ENCODE measurements around the gene RNF126.
"Not testable (repeated sequence)": the region's sequence is repeated elsewhere in the genome, so short reads cannot be mapped to it uniquely, and the experiment has no call there.

RNF126 gene

GRCh38 chr19:703651-704446, 40.8 kb upstream of the RNF126 start:
- H3K36me3 ChIP-seq (replicated peaks; ENCODE audit: low read depth, low read length): no peaks in the 10 kb centered on the region
- H3K27me3 ChIP-seq (ENCODE audit: low read depth, low read length): no peaks in the 10 kb centered on the region
- TF ChIP-seq EZH2phosphoT487 (IDR thresholded peaks at IDR 0.05; ENCODE audit: low read depth): no peak
- TF ChIP-seq, protein P1, sequence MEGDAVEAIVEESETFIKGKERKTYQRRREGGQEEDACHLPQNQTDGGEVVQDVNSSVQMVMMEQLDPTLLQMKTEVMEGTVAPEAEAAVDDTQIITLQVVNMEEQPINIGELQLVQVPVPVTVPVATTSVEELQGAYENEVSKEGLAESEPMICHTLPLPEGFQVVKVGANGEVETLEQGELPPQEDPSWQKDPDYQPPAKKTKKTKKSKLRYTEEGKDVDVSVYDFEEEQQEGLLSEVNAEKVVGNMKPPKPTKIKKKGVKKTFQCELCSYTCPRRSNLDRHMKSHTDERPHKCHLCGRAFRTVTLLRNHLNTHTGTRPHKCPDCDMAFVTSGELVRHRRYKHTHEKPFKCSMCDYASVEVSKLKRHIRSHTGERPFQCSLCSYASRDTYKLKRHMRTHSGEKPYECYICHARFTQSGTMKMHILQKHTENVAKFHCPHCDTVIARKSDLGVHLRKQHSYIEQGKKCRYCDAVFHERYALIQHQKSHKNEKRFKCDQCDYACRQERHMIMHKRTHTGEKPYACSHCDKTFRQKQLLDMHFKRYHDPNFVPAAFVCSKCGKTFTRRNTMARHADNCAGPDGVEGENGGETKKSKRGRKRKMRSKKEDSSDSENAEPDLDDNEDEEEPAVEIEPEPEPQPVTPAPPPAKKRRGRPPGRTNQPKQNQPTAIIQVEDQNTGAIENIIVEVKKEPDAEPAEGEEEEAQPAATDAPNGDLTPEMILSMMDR (IDR thresholded peaks at IDR 0.05; ENCODE audit: low read depth, low read length): no peak
- H3K79me2 ChIP-seq (ENCODE audit: low read length): no peaks in the 10 kb centered on the region
- H3K9me3 ChIP-seq (ENCODE audit: insufficient read depth, low read length): no peaks in the 10 kb centered on the region
- H4K20me1 ChIP-seq (ENCODE audit: insufficient read depth, low read length): no peaks in the 10 kb centered on the region
- H3K27ac ChIP-seq (ENCODE audit: low read length): no peak overlapping the region
- H3K9ac ChIP-seq (ENCODE audit: low read length): no peak overlapping the region
- no peak overlapping the region for H3K4me3 ChIP-seq (ENCODE audit: low read length)
- H2AFZ ChIP-seq (ENCODE audit: low read depth, low read length): no peak overlapping the region
- no peak overlapping the region for H3K4me2 ChIP-seq (ENCODE audit: low read length)
- no peaks in the 10 kb centered on the region for H3K4me1 ChIP-seq (ENCODE audit: low read length)

- Histone ChIP-seq H3K79me2 (ENCODE audit: low read length) (no peaks in the 10 kb centered on the region), H3K4me3 (ENCODE audit: low read length) (no peak overlapping the region), H3K9ac (ENCODE audit: low read length) (no peak overlapping the region), H3K36me3 (replicated peaks; ENCODE audit: low read depth, low read length) (no peaks in the 10 kb centered on the region), H3K4me2 (ENCODE audit: low read length) (no peak overlapping the region), H3K9me3 (ENCODE audit: insufficient read depth, low read length) (no peaks in the 10 kb centered on the region), H4K20me1 (ENCODE audit: insufficient read depth, low read length) (no peaks in the 10 kb centered on the region), H3K27ac (ENCODE audit: low read length) (no peak overlapping the region), H3K27me3 (ENCODE audit: low read depth, low read length) (no peaks in the 10 kb centered on the region), H3K4me1 (ENCODE audit: low read length) (no peaks in the 10 kb centered on the region), H2AFZ (ENCODE audit: low read depth, low read length) (no peak overlapping the region)
- TF ChIP-seq, protein P1 (IDR thresholded peaks at IDR 0.05; ENCODE audit: low read depth, low read length): no peak
- no peak for TF ChIP-seq EZH2phosphoT487 (IDR thresholded peaks at IDR 0.05; ENCODE audit: low read depth)
Observed at GRCh38 chr19:703329-703650, 40.3 kb upstream of the RNF126 start.

DNA sequence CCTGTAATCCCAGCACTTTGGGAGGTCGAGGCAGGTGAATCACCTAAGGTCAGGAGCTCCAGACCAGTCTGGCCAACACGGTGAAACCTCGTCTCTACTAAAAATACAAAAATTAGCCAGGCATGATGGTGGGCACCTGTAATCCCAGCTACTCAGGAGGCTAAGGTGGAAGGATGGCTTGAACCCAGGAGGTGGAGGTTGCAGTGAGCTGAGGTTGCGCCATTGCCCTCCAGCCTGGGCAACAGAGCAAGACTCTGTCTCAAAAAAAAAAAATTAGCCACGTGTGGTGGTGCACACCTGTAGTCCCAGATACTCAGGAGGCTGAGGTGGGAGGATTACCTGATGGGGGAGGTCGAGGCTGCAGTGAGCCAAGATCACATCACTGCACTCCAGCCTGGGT, 39.8 kb upstream of the RNF126 start:
- not testable (repeated sequence) for H3K4me3 ChIP-seq (ENCODE audit: low read length)

DNA sequence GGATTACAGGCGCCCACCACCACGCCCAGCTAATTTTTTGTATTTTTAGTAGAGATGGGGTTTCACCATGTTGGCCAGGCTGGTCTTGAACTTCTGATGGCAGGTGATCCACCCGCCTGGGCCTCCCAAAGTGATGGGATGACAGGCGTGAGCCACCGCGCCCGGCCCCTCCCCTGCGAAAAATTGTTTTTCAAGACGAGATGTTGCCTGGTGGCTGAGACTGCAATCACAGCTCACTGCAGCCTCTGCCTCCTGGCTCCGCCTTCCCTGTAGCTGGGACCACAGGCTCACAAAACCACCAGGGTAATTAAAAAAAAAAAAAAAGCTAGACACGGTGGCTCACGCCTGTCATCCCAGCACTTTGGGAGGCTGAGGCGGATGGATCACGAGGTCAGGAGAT, 36.9 kb upstream of the RNF126 start:
- H3K9me3 ChIP-seq (ENCODE audit: insufficient read depth, low read length); H3K4me1 ChIP-seq (ENCODE audit: low read length); H2AFZ ChIP-seq (ENCODE audit: low read depth, low read length); H3K4me3 ChIP-seq (ENCODE audit: low read length); H3K27ac ChIP-seq (ENCODE audit: low read length); H3K79me2 ChIP-seq (ENCODE audit: low read length); H3K9ac ChIP-seq (ENCODE audit: low read length); H3K36me3 ChIP-seq (replicated peaks; ENCODE audit: low read depth, low read length); H3K27me3 ChIP-seq (ENCODE audit: low read depth, low read length); H4K20me1 ChIP-seq (ENCODE audit: insufficient read depth, low read length); H3K4me2 ChIP-seq (ENCODE audit: low read length): not testable (repeated sequence)

More for the DNA sequence above, 39.8 kb upstream of the RNF126 start:
- not testable (repeated sequence) for H3K79me2 ChIP-seq (ENCODE audit: low read length); H3K36me3 ChIP-seq (replicated peaks; ENCODE audit: low read depth, low read length); H3K9ac ChIP-seq (ENCODE audit: low read length); H3K27me3 ChIP-seq (ENCODE audit: low read depth, low read length); H3K9me3 ChIP-seq (ENCODE audit: insufficient read depth, low read length); H2AFZ ChIP-seq (ENCODE audit: low read depth, low read length); H3K4me2 ChIP-seq (ENCODE audit: low read length); H3K4me1 ChIP-seq (ENCODE audit: low read length); H4K20me1 ChIP-seq (ENCODE audit: insufficient read depth, low read length); H3K27ac ChIP-seq (ENCODE audit: low read length)

GRCh38 chr19:698529-698928, 35.5 kb upstream of the RNF126 start:
- H3K9ac ChIP-seq (ENCODE audit: low read length); H3K4me3 ChIP-seq (ENCODE audit: low read length); H4K20me1 ChIP-seq (ENCODE audit: insufficient read depth, low read length); H3K4me2 ChIP-seq (ENCODE audit: low read length); H3K79me2 ChIP-seq (ENCODE audit: low read length); H3K27me3 ChIP-seq (ENCODE audit: low read depth, low read length); H3K4me1 ChIP-seq (ENCODE audit: low read length); H3K9me3 ChIP-seq (ENCODE audit: insufficient read depth, low read length); H3K27ac ChIP-seq (ENCODE audit: low read length); H2AFZ ChIP-seq (ENCODE audit: low read depth, low read length); H3K36me3 ChIP-seq (replicated peaks; ENCODE audit: low read depth, low read length): not testable (repeated sequence)
